Thyroid gland (tissue), 4 donors: Measurements from ENCODE around the gene PPFIA3.

Experiments used
- POLR2A ChIP-seq, 2 donors: fragments of 450-650 bp; IDR thresholded peaks; one replicate each; pipeline ENCODE4 v1.6.1; 2017; ENCODE audit warnings: antibody characterized with exemption in 2 of 2, mild to moderate bottlenecking in 2 of 2, moderate library complexity in 1 of 2
- TF ChIP-seq, protein P1 (sequence below), 6 experiments: fragments of 200-600 bp in 3 of 6; fragments of 450-650 bp in 3 of 6; sonication (generic) in 3 of 6; IDR thresholded peaks; one replicate each; pipeline ENCODE4 v1.5.1; 2016 to 2019; ENCODE audit warnings: antibody characterized with exemption in 6 of 6, mild to moderate bottlenecking in 2 of 6, inconsistent platforms in 1 of 6, moderate library complexity in 1 of 6

DNA sequence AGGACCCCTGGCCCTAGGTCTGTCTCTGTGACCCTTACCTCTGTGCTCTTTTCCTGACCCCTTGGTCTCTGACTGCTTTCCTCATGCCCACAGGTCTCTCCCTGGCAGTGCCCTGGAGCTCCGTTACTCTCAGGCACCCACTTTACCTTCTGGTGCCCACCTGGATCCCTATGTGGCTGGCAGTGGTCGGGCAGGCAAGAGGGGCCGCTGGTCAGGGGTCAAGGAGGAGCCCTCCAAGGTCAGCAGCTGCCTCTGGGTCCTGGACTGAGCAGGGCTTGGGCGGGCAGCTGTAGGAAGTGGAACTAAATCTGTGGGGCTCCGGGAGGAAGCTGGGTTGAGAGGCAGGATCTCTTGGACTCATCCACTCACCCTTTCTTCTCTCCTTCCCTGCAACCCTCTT lies 16.3 kb downstream of the PPFIA3 start:
- TF ChIP-seq, protein P1, sequence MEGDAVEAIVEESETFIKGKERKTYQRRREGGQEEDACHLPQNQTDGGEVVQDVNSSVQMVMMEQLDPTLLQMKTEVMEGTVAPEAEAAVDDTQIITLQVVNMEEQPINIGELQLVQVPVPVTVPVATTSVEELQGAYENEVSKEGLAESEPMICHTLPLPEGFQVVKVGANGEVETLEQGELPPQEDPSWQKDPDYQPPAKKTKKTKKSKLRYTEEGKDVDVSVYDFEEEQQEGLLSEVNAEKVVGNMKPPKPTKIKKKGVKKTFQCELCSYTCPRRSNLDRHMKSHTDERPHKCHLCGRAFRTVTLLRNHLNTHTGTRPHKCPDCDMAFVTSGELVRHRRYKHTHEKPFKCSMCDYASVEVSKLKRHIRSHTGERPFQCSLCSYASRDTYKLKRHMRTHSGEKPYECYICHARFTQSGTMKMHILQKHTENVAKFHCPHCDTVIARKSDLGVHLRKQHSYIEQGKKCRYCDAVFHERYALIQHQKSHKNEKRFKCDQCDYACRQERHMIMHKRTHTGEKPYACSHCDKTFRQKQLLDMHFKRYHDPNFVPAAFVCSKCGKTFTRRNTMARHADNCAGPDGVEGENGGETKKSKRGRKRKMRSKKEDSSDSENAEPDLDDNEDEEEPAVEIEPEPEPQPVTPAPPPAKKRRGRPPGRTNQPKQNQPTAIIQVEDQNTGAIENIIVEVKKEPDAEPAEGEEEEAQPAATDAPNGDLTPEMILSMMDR (IDR thresholded peaks at IDR 0.05), result no peak
- TF ChIP-seq POLR2A (IDR thresholded peaks at IDR 0.05), result no peak
